COLO829 (cell line): ENCODE results near the gene DST.
A peak's percentile ranks its signal among the peaks of the same experiment; 100 is the strongest.
"Not testable (repeated sequence)": the region's sequence is repeated elsewhere in the genome, so short reads cannot be mapped to it uniquely, and the experiment has no call there.

Source experiments
- DNase-seq: peaks from one replicate; pipeline ENCODE4 v3.0.0; 2012; ENCODE audit warnings: low spot score

DST gene

GRCh38 chr6:56661338-56661737, 18.6 kb upstream of the DST start:
- DNase-seq: not testable (repeated sequence)

- no peak for DNase-seq
These were observed 17.7 kb upstream of the DST start for GRCh38 chr6:56660381-56660730.

- DNase-seq: no peak
These were observed 17.2 kb upstream of the DST start for GRCh38 chr6:56659721-56660380.

- DNase-seq: no peak
These were observed 15.6 kb upstream of the DST start for GRCh38 chr6:56658326-56658725.

GRCh38 chr6:56657354-56657753, 14.7 kb upstream of the DST start:
- no peak for DNase-seq

- DNase-seq: no peak
These were observed 13.8 kb upstream of the DST start for GRCh38 chr6:56656466-56656865.

GRCh38 chr6:56655996-56656395, 13.3 kb upstream of the DST start:
- DNase-seq: no peak

GRCh38 chr6:56655249-56655648, 12.6 kb upstream of the DST start:
- no peak for DNase-seq

- peak; percentile 81 for DNase-seq
These were observed 10.3 kb upstream of the DST start for GRCh38 chr6:56652994-56653393.

- DNase-seq: peak; percentile 43
These were observed 9.5 kb upstream of the DST start for GRCh38 chr6:56652231-56652630.

- DNase-seq: no peak
These were observed 7.5 kb upstream of the DST start for GRCh38 chr6:56650191-56650590.

GRCh38 chr6:56649782-56650181, 7.1 kb upstream of the DST start:
- no peak for DNase-seq

GRCh38 chr6:56649053-56649769, 6.5 kb upstream of the DST start:
- no peak for DNase-seq

- no peak for DNase-seq
These were observed 4.6 kb upstream of the DST start for GRCh38 chr6:56647172-56647762.

GRCh38 chr6:56644366-56644765, 1.7 kb upstream of the DST start:
- no peak for DNase-seq

- no peak for DNase-seq
These were observed 845 bp upstream of the DST start for GRCh38 chr6:56643379-56644089.

- DNase-seq: no peak
These were observed 2.3 kb downstream of the DST start for GRCh38 chr6:56640374-56640773.

GRCh38 chr6:56638760-56639159, 3.9 kb downstream of the DST start:
- no peak for DNase-seq

- DNase-seq: peak; percentile 44
These were observed 5.0 kb downstream of the DST start for GRCh38 chr6:56637640-56638039.

GRCh38 chr6:56628105-56628504, 14.6 kb downstream of the DST start:
- DNase-seq: no peak

GRCh38 chr6:56625356-56625755, 17.3 kb downstream of the DST start:
- DNase-seq: no peak

- no peak for DNase-seq
These were observed 18.0 kb downstream of the DST start for GRCh38 chr6:56624728-56625069.
